Sigmoid colon (tissue), 4 donors: Measurements from ENCODE around the gene TKT.

Experiments
- EP300 ChIP-seq, 4 donors: sonication (generic); formaldehyde crosslinking; IDR thresholded peaks; one replicate each; pipeline ENCODE4 v1.6.1; 2017; ENCODE audit warnings: antibody characterized with exemption in 4 of 4
- POLR2A ChIP-seq, 2 donors: fragments of 450-650 bp; IDR thresholded peaks; one replicate each; pipeline ENCODE4 v1.6.1; 2016; ENCODE audit warnings: antibody characterized with exemption in 2 of 2, mild to moderate bottlenecking in 2 of 2, moderate library complexity in 2 of 2
- POLR2AphosphoS5 ChIP-seq, 4 donors: sonication (generic); formaldehyde crosslinking; IDR thresholded peaks; one replicate each; pipeline ENCODE4 v1.6.1; 2017; ENCODE audit warnings: antibody characterized with exemption in 4 of 4
- TF ChIP-seq, protein P1 (sequence below), 4 experiments: fragments of 450-650 bp in 3 of 4; fragments of 200-600 bp in 1 of 4; IDR thresholded peaks; one replicate each; pipeline ENCODE4 v1.5.1; 2016 to 2019; ENCODE audit warnings: antibody characterized with exemption in 4 of 4, mild to moderate bottlenecking in 3 of 4, moderate library complexity in 2 of 4

DNA sequence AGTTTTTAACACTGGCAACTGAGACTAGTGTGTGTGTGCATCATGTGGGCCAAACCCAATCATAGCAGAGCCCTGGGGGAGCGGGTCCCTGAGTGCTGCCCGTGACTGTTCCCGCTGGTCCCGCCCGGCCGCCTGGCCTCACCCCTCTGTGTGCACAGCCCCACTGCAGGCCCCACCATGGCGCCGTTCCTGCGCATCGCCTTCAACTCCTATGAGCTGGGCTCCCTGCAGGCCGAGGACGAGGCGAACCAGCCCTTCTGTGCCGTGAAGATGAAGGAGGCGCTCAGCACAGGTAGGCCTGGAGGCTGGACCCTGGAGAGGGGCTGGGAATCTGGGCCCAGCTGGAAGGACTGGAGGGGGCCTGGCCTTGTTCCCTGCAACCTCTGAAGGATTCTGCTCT lies 77.6 kb downstream of the TKT start:
- TF ChIP-seq, protein P1, sequence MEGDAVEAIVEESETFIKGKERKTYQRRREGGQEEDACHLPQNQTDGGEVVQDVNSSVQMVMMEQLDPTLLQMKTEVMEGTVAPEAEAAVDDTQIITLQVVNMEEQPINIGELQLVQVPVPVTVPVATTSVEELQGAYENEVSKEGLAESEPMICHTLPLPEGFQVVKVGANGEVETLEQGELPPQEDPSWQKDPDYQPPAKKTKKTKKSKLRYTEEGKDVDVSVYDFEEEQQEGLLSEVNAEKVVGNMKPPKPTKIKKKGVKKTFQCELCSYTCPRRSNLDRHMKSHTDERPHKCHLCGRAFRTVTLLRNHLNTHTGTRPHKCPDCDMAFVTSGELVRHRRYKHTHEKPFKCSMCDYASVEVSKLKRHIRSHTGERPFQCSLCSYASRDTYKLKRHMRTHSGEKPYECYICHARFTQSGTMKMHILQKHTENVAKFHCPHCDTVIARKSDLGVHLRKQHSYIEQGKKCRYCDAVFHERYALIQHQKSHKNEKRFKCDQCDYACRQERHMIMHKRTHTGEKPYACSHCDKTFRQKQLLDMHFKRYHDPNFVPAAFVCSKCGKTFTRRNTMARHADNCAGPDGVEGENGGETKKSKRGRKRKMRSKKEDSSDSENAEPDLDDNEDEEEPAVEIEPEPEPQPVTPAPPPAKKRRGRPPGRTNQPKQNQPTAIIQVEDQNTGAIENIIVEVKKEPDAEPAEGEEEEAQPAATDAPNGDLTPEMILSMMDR (IDR thresholded peaks at IDR 0.05): no peak
- TF ChIP-seq POLR2AphosphoS5 (IDR thresholded peaks at IDR 0.05) (no peak), POLR2A (IDR thresholded peaks at IDR 0.05) (no peak), EP300 (IDR thresholded peaks at IDR 0.05) (no peak)
